Adrenal gland (tissue), 12 donors: ENCODE data around the gene PRPF38B. TPM values are rescaled to one million over a fixed set of nuclear protein-coding genes. Genes with fewer than 3 reads are reported as not detected.

Experiments
- DNase-seq, 7 donors: peaks; one replicate each; pipeline ENCODE4 v3.0.0-alpha.2; 2019 to 2020
- H3K27ac ChIP-seq, 5 donors: fragments of 200-600 bp; sonication (generic) in 4 of 5; 1 replicate in 3 of 5; 2 replicates in 2 of 5; pipeline versions ENCODE4 v1.5.1 to v1.8.0; 2016 to 2020; ENCODE audit warnings: mild to moderate bottlenecking in 1 of 5
- H3K27me3 ChIP-seq: fragments of 200-600 bp; 2 replicates; pipeline ENCODE4 v1.8.0; 2021
- H3K36me3 ChIP-seq, 2 donors: fragments of 200-600 bp; replicated peaks in 1 of 2; 1 replicate in 1 of 2; 2 replicates in 1 of 2; pipeline versions ENCODE4 v1.5.1 to v1.8.0; 2018 to 2022
- H3K4me1 ChIP-seq, 2 donors: fragments of 200-600 bp; replicated peaks in 1 of 2; 1 replicate in 1 of 2; 2 replicates in 1 of 2; pipeline versions ENCODE4 v1.5.1 to v1.8.0; 2018 to 2021
- H3K4me3 ChIP-seq, 4 donors: fragments of 200-600 bp; sonication (generic) in 3 of 4; one replicate each; pipeline ENCODE4 v1.5.1; 2016 to 2018
- H3K9me3 ChIP-seq, 3 donors: fragments of 200-600 bp; sonication (generic) in 1 of 3; replicated peaks in 1 of 3; 1 replicate in 2 of 3; 2 replicates in 1 of 3; pipeline versions ENCODE4 v1.5.1 to v1.8.0; 2016 to 2021
- CTCF ChIP-seq, 6 experiments: fragments of 450-650 bp in 4 of 6; fragments of 200-600 bp in 2 of 6; sonication (generic) in 1 of 6; IDR thresholded peaks; 1 replicate in 5 of 6; 2 replicates in 1 of 6; pipeline versions ENCODE4 v1.5.1 to v1.8.0; 2016 to 2021; ENCODE audit warnings: antibody characterized with exemption in 6 of 6, mild to moderate bottlenecking in 2 of 6, moderate library complexity in 1 of 6
- POLR2A ChIP-seq, 2 donors: fragments of 450-650 bp; IDR thresholded peaks; one replicate each; pipeline ENCODE4 v1.6.1; 2017; ENCODE audit warnings: antibody characterized with exemption in 2 of 2, mild to moderate bottlenecking in 2 of 2, moderate library complexity in 1 of 2
- WGBS, 4 donors: extraction: QIAGEN DNeasy Blood & Tissue Kit in 2 of 4; methylation state at CpG; one replicate each; pipeline versions ENCODE4 v1.1.5 to v1.1.7; 2013 to 2017; 5-methylcytosine and 5-hydroxymethylcytosine counted together
- intact Hi-C, 2 donors: fragments of 100-400 bp; cut with DNase I; formaldehyde crosslinking; loops; one replicate each; pipeline versions ENCODE4 v1.14.1 to v1.15.0; 2022 to 2023
- polyA plus RNA-seq, 3 donors: library from polyadenylated mRNA; stranded (reverse); fragments of 200-250 nt in 2 of 3; fragments of 350-450 nt in 1 of 3; fragmentation: Illumina TruSeq in 1 of 3; extraction: RNeasy Lipid Tissue Mini Kit (QIAGEN cat#74804) in 1 of 3; gene quantifications; one replicate each; pipeline ENCODE4 v1.2.3, GENCODE V29; 2013 to 2014
- total RNA-seq, 9 donors: library from RNA; depleted of rRNA in 4 of 9; stranded (reverse); fragments of >200 nt in 4 of 9; fragments of 120-200 nt in 1 of 9; fragmentation: NEBNext Ultra II Directional in 1 of 9; extraction: Animal tissue kit (Norgen Biotek cat#: 25700) in 1 of 9; gene quantifications; one replicate each; pipeline versions ENCODE4 v1.1.0 to v1.2.4, GENCODE V29; 2013 to 2023
- donor health status: healthy with polysubstance abuse.
- donor health status: Bipolar disorder and iron deficiency.
- donor health status: DM: yes; HTN: yes; CAD: no.
- donor health status: DM: no; HTN: no; CAD: no.
- donor health status: DM: no; HTN: no; CAD: no.
- donor health status: DM: yes; HTN: yes; CAD: no.

The PRPF38B gene
- total and polyA plus RNA-seq, 12 donors: 11.3 to 63.2 (median 26.6) TPM

GRCh38 chr1:108653431-108654105, 38.5 kb upstream of the PRPF38B start:
- WGBS, 4 donors: 60 to 77% (median 66%) methylated on average over 2 of the region's 2 CpGs
- intact Hi-C loops: no loop called here
- no peak overlapping the region for H3K27ac ChIP-seq

GRCh38 chr1:108657356-108658080, 34.6 kb upstream of the PRPF38B start:
- intact Hi-C loops: no loop called here
- WGBS, 4 donors: 82 to 94% (median 87%) methylated on average over 5 of the region's 5 CpGs
- peaks cover 0 to 9% of the 10 kb centered on the region in 2 donors for H3K4me1 ChIP-seq

More at GRCh38 chr1:108653431-108654105, 38.5 kb upstream of the PRPF38B start:
- Histone ChIP-seq H3K9me3 (no peaks in the 10 kb centered on the region), H3K4me1 (no peaks in the 10 kb centered on the region), H3K36me3 (no peaks in the 10 kb centered on the region), H3K27me3 (no peaks in the 10 kb centered on the region), H3K4me3 (no peak overlapping the region)
- no peak for DNase-seq
- no peak for TF ChIP-seq POLR2A (IDR thresholded peaks at IDR 0.05)

GRCh38 chr1:108661030-108661609, 31.0 kb upstream of the PRPF38B start, which contains the start of gene HENMT1:
Gene HENMT1, minus strand, starts transcription at chr1:108661093. Its CDS starts 1,209 bp downstream, at chr1:108659884.
- Histone ChIP-seq H3K27ac (peak within 1 kb of the TSS in 4 of 5 donors; percentile 75 to 94 (median 87)), H3K4me1 (peaks cover 0 to 9% of the 10 kb centered on the region in 2 donors), H3K9me3 (no peaks in the 10 kb centered on the region), H3K27me3 (no peaks in the 10 kb centered on the region), H3K4me3 (peak within 1 kb of the TSS in 2 of 4 donors; percentile 20 to 58), H3K36me3 (no peaks in the 10 kb centered on the region)
- 0 to 5% (median 1%) methylated on average over 4 to 81 of the region's 81 CpGs for WGBS, 4 donors
- intact Hi-C loops: no loop called here
- TF ChIP-seq POLR2A (IDR thresholded peaks at IDR 0.05) (peak; percentile 21 to 39), CTCF (IDR thresholded peaks at IDR 0.05) (no peak)
- peak; percentile 54 to 74 (median 56) for DNase-seq

More at GRCh38 chr1:108657356-108658080, 34.6 kb upstream of the PRPF38B start:
- no peak for DNase-seq
- TF ChIP-seq CTCF (IDR thresholded peaks at IDR 0.05) (no peak), POLR2A (IDR thresholded peaks at IDR 0.05) (no peak)
- H3K27ac ChIP-seq: no peak overlapping the region
- H3K4me3 ChIP-seq: no peak overlapping the region
- H3K36me3 ChIP-seq: no peaks in the 10 kb centered on the region
- no peaks in the 10 kb centered on the region for H3K9me3 ChIP-seq
- H3K27me3 ChIP-seq: no peaks in the 10 kb centered on the region

- no peak overlapping the region for H3K4me3 ChIP-seq
- no peak overlapping the region for H3K27ac ChIP-seq
- no peaks in the 10 kb centered on the region for H3K27me3 ChIP-seq
- H3K4me1 ChIP-seq: peaks cover 0 to 9% of the 10 kb centered on the region in 2 donors
- no peaks in the 10 kb centered on the region for H3K9me3 ChIP-seq
- TF ChIP-seq CTCF (IDR thresholded peaks at IDR 0.05) (no peak), POLR2A (IDR thresholded peaks at IDR 0.05) (no peak)
- 64 to 81% (median 75%) methylated on average over 2 of the region's 2 CpGs for WGBS, 4 donors
- intact Hi-C loops: no loop called here
- no peaks in the 10 kb centered on the region for H3K36me3 ChIP-seq
- DNase-seq: no peak
Observed at GRCh38 chr1:108663074-108663473, 29.0 kb upstream of the PRPF38B start.
